GM23338 (cell line): ENCODE measurements around the gene RAD51B. TPM values are rescaled to one million over a fixed set of nuclear protein-coding genes. Genes with fewer than 3 reads are reported as not detected.

Experiments used
- ATAC-seq: fragments of 200-7000 bp; cut with Tn5 transposase; 3 replicates; pipeline ENCODE4 v1.9.1; 2020
- DNase-seq: peaks from one replicate; pipeline ENCODE4 v3.0.0-alpha.2; 2015; ENCODE audit warnings: low spot score
- H2AFZ ChIP-seq: fragments of 200-600 bp; sonication (generic); 2 replicates; pipeline ENCODE4 v1.8.0; 2016; ENCODE audit warnings: antibody characterized with exemption, mild to moderate bottlenecking, moderate library complexity
- H3F3A ChIP-seq: fragments of 200-600 bp; sonication (generic); replicated peaks from 2 replicates; pipeline ENCODE4 v1.8.0; 2017; ENCODE audit warnings: antibody characterized with exemption, mixed run types, low read depth
- H3K27ac ChIP-seq: fragments of 200-600 bp; sonication (generic); 2 replicates; pipeline ENCODE4 v1.6.1; 2016; ENCODE audit warnings: low read depth
- H3K27me3 ChIP-seq: fragments of 200-600 bp; sonication (generic); 2 replicates; pipeline ENCODE4 v1.8.0; 2016; ENCODE audit warnings: mild to moderate bottlenecking, mixed run types, moderate library complexity; ENCODE audit not compliant: insufficient read depth
- H3K36me3 ChIP-seq: fragments of 200-600 bp; sonication (generic); 2 replicates; pipeline ENCODE4 v1.8.0; 2016; ENCODE audit warnings: mild to moderate bottlenecking; ENCODE audit not compliant: insufficient read depth
- H3K4me1 ChIP-seq: fragments of 200-600 bp; sonication (generic); 2 replicates; pipeline ENCODE4 v1.8.0; 2016; ENCODE audit warnings: mild to moderate bottlenecking, moderate library complexity; ENCODE audit not compliant: insufficient read depth
- H3K4me2 ChIP-seq: fragments of 200-600 bp; sonication (generic); 2 replicates; pipeline ENCODE4 v1.7.1; 2017; ENCODE audit warnings: mixed run types
- H3K4me3 ChIP-seq: fragments of 200-600 bp; sonication (generic); 2 replicates; pipeline ENCODE4 v1.6.1; 2016; ENCODE audit warnings: mixed run types
- H3K79me2 ChIP-seq: fragments of 200-600 bp; sonication (generic); replicated peaks from 2 replicates; pipeline ENCODE4 v1.8.0; 2017; ENCODE audit warnings: mild to moderate bottlenecking; ENCODE audit not compliant: insufficient read depth
- H3K9me2 ChIP-seq: fragments of 200-600 bp; sonication (generic); 2 replicates; pipeline ENCODE4 v1.8.0; 2017; ENCODE audit not compliant: insufficient read depth
- H4K20me1 ChIP-seq: fragments of 200-600 bp; sonication (generic); replicated peaks from 2 replicates; pipeline ENCODE4 v1.8.0; 2017; ENCODE audit warnings: mild to moderate bottlenecking; ENCODE audit not compliant: insufficient read depth
- H3K27ac Mint-ChIP-seq: 2 replicates; pipeline ENCODE4 v1.8.0; 2020; ENCODE audit warnings: inconsistent platforms, mild to moderate bottlenecking, moderate library complexity, mixed read lengths
- H3K27me3 Mint-ChIP-seq: 3 replicates; pipeline ENCODE4 v1.8.0; 2022; ENCODE audit warnings: low read depth, mild to moderate bottlenecking, moderate library complexity, mixed read lengths, inconsistent platforms; ENCODE audit not compliant: insufficient read depth, poor library complexity
- H3K36me3 Mint-ChIP-seq: 3 replicates; pipeline ENCODE4 v1.8.0; 2021; ENCODE audit warnings: low read depth, mild to moderate bottlenecking, inconsistent platforms, moderate library complexity, mixed read lengths
- H3K4me1 Mint-ChIP-seq: 3 replicates; pipeline ENCODE4 v1.8.0; 2020; ENCODE audit warnings: mild to moderate bottlenecking, inconsistent platforms, mixed read lengths
- H3K4me3 Mint-ChIP-seq: 3 replicates; pipeline ENCODE4 v1.8.0; 2021; ENCODE audit warnings: moderate library complexity, mild to moderate bottlenecking, inconsistent platforms, mixed read lengths
- H3K9me3 Mint-ChIP-seq: 3 replicates; pipeline ENCODE4 v1.8.0; 2020; ENCODE audit warnings: moderate library complexity, mild to moderate bottlenecking, inconsistent platforms, mixed read lengths
- CREB1 ChIP-seq: fragments of 250-450 bp; sonication (Bioruptor Pico); IDR thresholded peaks from 2 replicates; pipeline ENCODE4 v1.5.0; 2020; ENCODE audit warnings: low read depth, mild to moderate bottlenecking, moderate library complexity
- CTCF ChIP-seq, 2 experiments: fragments of 200-600 bp in 1 of 2; sonication (generic) in 1 of 2; conservative IDR thresholded peaks; 2 replicates each; pipeline versions ENCODE4 v1.5.1 to v1.6.1; 2016 to 2017; ENCODE audit warnings: antibody characterized with exemption in 2 of 2, low read depth in 2 of 2, mild to moderate bottlenecking in 2 of 2, moderate library complexity in 1 of 2
- EZH2phosphoT487 ChIP-seq: fragments of 200-600 bp; sonication (generic); IDR thresholded peaks from one replicate; pipeline ENCODE4 v1.8.1; 2018; ENCODE audit warnings: antibody characterized with exemption; ENCODE audit not compliant: unreplicated experiment
- NANOG ChIP-seq: IDR thresholded peaks from 2 replicates; pipeline ENCODE4 v1.6.1; 2016; ENCODE audit warnings: antibody characterized with exemption, borderline replicate concordance
- STAT1 ChIP-seq: IDR thresholded peaks from one replicate; pipeline ENCODE4 v1.6.1; 2016; ENCODE audit warnings: antibody characterized with exemption; ENCODE audit not compliant: unreplicated experiment
- ZNF114 ChIP-seq: fragments of 250-450 bp; sonication (Bioruptor Pico); IDR thresholded peaks from 2 replicates; pipeline ENCODE4 v1.5.0; 2020; ENCODE audit warnings: mild to moderate bottlenecking, moderate library complexity
- ZNF331 ChIP-seq: fragments of 250-450 bp; sonication (Bioruptor Pico); IDR thresholded peaks from 2 replicates; pipeline ENCODE4 v1.5.0; 2020; ENCODE audit warnings: low read depth, mild to moderate bottlenecking, moderate library complexity
- polyA plus RNA-seq: library from polyadenylated mRNA; unstranded; fragments of >200 nt; fragmentation: Nextera tagmentation; extraction: Ambion mirVana; gene quantifications from 2 replicates; pipeline ENCODE4 v1.2.1, GENCODE V29; 2016
- total RNA-seq: library from RNA; depleted of rRNA; stranded (reverse); fragments of >200 nt; shearing (Covaris generic); gene quantifications from 2 replicates; pipeline ENCODE4 v1.2.3, GENCODE V29; 2014
- TF ChIP-seq, protein P1 (sequence below): IDR thresholded peaks from 2 replicates; pipeline ENCODE4 v1.6.1; 2016; ENCODE audit warnings: antibody characterized with exemption
- TF ChIP-seq, protein P2 (sequence below): IDR thresholded peaks from one replicate; pipeline ENCODE4 v1.6.1; 2018; ENCODE audit warnings: antibody characterized with exemption; ENCODE audit not compliant: unreplicated experiment

Gene RAD51B
- total and polyA plus RNA-seq, 2 experiments from 2014 or later = 15.7 to 29.1 TPM

- TF ChIP-seq, protein P1, sequence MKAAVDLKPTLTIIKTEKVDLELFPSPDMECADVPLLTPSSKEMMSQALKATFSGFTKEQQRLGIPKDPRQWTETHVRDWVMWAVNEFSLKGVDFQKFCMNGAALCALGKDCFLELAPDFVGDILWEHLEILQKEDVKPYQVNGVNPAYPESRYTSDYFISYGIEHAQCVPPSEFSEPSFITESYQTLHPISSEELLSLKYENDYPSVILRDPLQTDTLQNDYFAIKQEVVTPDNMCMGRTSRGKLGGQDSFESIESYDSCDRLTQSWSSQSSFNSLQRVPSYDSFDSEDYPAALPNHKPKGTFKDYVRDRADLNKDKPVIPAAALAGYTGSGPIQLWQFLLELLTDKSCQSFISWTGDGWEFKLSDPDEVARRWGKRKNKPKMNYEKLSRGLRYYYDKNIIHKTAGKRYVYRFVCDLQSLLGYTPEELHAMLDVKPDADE = no peak
- TF ChIP-seq, protein P2, sequence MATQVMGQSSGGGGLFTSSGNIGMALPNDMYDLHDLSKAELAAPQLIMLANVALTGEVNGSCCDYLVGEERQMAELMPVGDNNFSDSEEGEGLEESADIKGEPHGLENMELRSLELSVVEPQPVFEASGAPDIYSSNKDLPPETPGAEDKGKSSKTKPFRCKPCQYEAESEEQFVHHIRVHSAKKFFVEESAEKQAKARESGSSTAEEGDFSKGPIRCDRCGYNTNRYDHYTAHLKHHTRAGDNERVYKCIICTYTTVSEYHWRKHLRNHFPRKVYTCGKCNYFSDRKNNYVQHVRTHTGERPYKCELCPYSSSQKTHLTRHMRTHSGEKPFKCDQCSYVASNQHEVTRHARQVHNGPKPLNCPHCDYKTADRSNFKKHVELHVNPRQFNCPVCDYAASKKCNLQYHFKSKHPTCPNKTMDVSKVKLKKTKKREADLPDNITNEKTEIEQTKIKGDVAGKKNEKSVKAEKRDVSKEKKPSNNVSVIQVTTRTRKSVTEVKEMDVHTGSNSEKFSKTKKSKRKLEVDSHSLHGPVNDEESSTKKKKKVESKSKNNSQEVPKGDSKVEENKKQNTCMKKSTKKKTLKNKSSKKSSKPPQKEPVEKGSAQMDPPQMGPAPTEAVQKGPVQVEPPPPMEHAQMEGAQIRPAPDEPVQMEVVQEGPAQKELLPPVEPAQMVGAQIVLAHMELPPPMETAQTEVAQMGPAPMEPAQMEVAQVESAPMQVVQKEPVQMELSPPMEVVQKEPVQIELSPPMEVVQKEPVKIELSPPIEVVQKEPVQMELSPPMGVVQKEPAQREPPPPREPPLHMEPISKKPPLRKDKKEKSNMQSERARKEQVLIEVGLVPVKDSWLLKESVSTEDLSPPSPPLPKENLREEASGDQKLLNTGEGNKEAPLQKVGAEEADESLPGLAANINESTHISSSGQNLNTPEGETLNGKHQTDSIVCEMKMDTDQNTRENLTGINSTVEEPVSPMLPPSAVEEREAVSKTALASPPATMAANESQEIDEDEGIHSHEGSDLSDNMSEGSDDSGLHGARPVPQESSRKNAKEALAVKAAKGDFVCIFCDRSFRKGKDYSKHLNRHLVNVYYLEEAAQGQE = no peak
- TF ChIP-seq CTCF (conservative IDR thresholded peaks at IDR 0.05; ENCODE audit: low read depth in 2 of 2) (no peak), ZNF331 (CRISPR knock-in tag) (no peak)
These were observed 733.0 kb downstream of the RAD51B start (continued) for GRCh38 chr14:68552602-68553001.

GRCh38 chr14:68553311-68553710 is 733.7 kb downstream of the RAD51B start:
- H3K4me3 ChIP-seq = no peak overlapping the region
- peaks cover 3% of the 10 kb centered on the region; the same call in 1 of the 3 replicates for H3K36me3 Mint-ChIP-seq
- H3K27me3 Mint-ChIP-seq = peaks cover under 1% of the 10 kb centered on the region
- no peak overlapping the region for H3K27ac Mint-ChIP-seq
- H3K9me2 ChIP-seq = peaks cover 5% of the 10 kb centered on the region; the same call in 1 of the 2 replicates
- H3K9me3 Mint-ChIP-seq = no peaks in the 10 kb centered on the region
- H3K27ac ChIP-seq = no peak overlapping the region
- DNase-seq (no peak), ATAC-seq (no peak)
- peaks cover 6% of the 10 kb centered on the region; the same call in 1 of the 2 replicates for H3K27me3 ChIP-seq
- H3K79me2 ChIP-seq = no peaks in the 10 kb centered on the region
- no peaks in the 10 kb centered on the region for H3K36me3 ChIP-seq
- H4K20me1 ChIP-seq = no peaks in the 10 kb centered on the region
- H3F3A ChIP-seq = no peaks in the 10 kb centered on the region
- H2AFZ ChIP-seq = no peak overlapping the region
- peaks cover 47% of the 10 kb centered on the region for H3K4me1 Mint-ChIP-seq
- TF ChIP-seq ZNF114 (CRISPR knock-in tag) (no peak), EZH2phosphoT487 (no peak), NANOG (no peak), STAT1 (no peak), CTCF (conservative IDR thresholded peaks at IDR 0.05; ENCODE audit: low read depth in 2 of 2) (no peak), CREB1 (CRISPR knock-in tag) (no peak)
- H3K4me3 Mint-ChIP-seq = no peak overlapping the region
- peaks cover 37% of the 10 kb centered on the region for H3K4me1 ChIP-seq
- H3K4me2 ChIP-seq = no peak overlapping the region
